NB4 (cell line): ENCODE data around the gene NDUFS8.

Experiments
- DNase-seq: peaks from one replicate; pipeline ENCODE4 v3.0.0; 2010; ENCODE audit warnings: low read depth
- H3K4me3 ChIP-seq: one replicate; pipeline ENCODE4 v1.5.1; 2011; ENCODE audit warnings: mild to moderate bottlenecking, low read depth, low read length, moderate library complexity
- MYC ChIP-seq: IDR thresholded peaks from 2 replicates; pipeline ENCODE4 v1.6.1; 2011; ENCODE audit warnings: low read depth, low read length
- POLR2A ChIP-seq: IDR thresholded peaks from 2 replicates; pipeline ENCODE4 v1.6.1; 2011; ENCODE audit warnings: mild to moderate bottlenecking; ENCODE audit not compliant: insufficient read length; ENCODE audit errors: extremely low read depth
- TF ChIP-seq, protein P1 (sequence below): IDR thresholded peaks from 2 replicates; pipeline ENCODE4 v1.6.1; 2011; ENCODE audit warnings: low read depth, low read length
- TF ChIP-seq, protein P2 (sequence below): IDR thresholded peaks from one replicate; pipeline ENCODE4 v1.5.1; 2012; ENCODE audit warnings: low read depth, low read length

The NDUFS8 gene

GRCh38 chr11:68040957-68041591, 10.6 kb downstream of the NDUFS8 start:
- TF ChIP-seq, protein P1, sequence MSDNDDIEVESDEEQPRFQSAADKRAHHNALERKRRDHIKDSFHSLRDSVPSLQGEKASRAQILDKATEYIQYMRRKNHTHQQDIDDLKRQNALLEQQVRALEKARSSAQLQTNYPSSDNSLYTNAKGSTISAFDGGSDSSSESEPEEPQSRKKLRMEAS = no peak; the same call in 1 of the 2 replicates
- TF ChIP-seq POLR2A (no peak), MYC (no peak)
- H3K4me3 ChIP-seq = peak overlapping the region; percentile 89
- DNase-seq = no peak

GRCh38 chr11:68041617-68042218, 11.2 kb downstream of the NDUFS8 start:
- TF ChIP-seq POLR2A (no peak), MYC (no peak)
- TF ChIP-seq, protein P1 = no peak
- TF ChIP-seq, protein P2, sequence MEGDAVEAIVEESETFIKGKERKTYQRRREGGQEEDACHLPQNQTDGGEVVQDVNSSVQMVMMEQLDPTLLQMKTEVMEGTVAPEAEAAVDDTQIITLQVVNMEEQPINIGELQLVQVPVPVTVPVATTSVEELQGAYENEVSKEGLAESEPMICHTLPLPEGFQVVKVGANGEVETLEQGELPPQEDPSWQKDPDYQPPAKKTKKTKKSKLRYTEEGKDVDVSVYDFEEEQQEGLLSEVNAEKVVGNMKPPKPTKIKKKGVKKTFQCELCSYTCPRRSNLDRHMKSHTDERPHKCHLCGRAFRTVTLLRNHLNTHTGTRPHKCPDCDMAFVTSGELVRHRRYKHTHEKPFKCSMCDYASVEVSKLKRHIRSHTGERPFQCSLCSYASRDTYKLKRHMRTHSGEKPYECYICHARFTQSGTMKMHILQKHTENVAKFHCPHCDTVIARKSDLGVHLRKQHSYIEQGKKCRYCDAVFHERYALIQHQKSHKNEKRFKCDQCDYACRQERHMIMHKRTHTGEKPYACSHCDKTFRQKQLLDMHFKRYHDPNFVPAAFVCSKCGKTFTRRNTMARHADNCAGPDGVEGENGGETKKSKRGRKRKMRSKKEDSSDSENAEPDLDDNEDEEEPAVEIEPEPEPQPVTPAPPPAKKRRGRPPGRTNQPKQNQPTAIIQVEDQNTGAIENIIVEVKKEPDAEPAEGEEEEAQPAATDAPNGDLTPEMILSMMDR = no peak
- peak; percentile 51 for DNase-seq
- peak overlapping the region; percentile 34 for H3K4me3 ChIP-seq

GRCh38 chr11:68042219-68043028, 11.9 kb downstream of the NDUFS8 start:
- DNase-seq = no peak
- peak overlapping the region; percentile 32 for H3K4me3 ChIP-seq
- TF ChIP-seq, protein P2 = no peak
- no peak for TF ChIP-seq MYC

- no peak for DNase-seq
Observed at GRCh38 chr11:68043029-68043348, 12.5 kb downstream of the NDUFS8 start.

GRCh38 chr11:68043349-68044144, 13.1 kb downstream of the NDUFS8 start:
- DNase-seq = peak; percentile 96
- H3K4me3 ChIP-seq = peak overlapping the region; percentile 32
- TF ChIP-seq, protein P1 = peak; percentile 89
- peak; percentile 79; the same call in 1 of the 2 replicates for TF ChIP-seq MYC
- peak; percentile 30 for TF ChIP-seq POLR2A
- TF ChIP-seq, protein P2 = no peak

More at GRCh38 chr11:68043029-68043348, 12.5 kb downstream of the NDUFS8 start:
- TF ChIP-seq MYC = no peak
- TF ChIP-seq POLR2A = no peak
- TF ChIP-seq, protein P1 = no peak
- TF ChIP-seq, protein P2 = no peak
- H3K4me3 ChIP-seq = peak overlapping the region; percentile 32
